Measurements from ENCODE around the gene MTX2.

MTX2 gene

GRCh38 chr2:176378323-176378722, 109.1 kb downstream of the MTX2 start:
- no peak for DNase-seq (ENCODE audit: low spot score)

GRCh38 chr2:176380341-176380740, 111.1 kb downstream of the MTX2 start:
- no peak for DNase-seq (ENCODE audit: low spot score)

GRCh38 chr2:176383100-176383499, 113.9 kb downstream of the MTX2 start:
- DNase-seq (ENCODE audit: low spot score): no peak

- DNase-seq (ENCODE audit: low spot score): no peak
Observed at GRCh38 chr2:176383836-176384442, 114.7 kb downstream of the MTX2 start.

GRCh38 chr2:176385219-176385759, 116.0 kb downstream of the MTX2 start:
- no peak for DNase-seq (ENCODE audit: low spot score)

GRCh38 chr2:176385838-176386237, 116.6 kb downstream of the MTX2 start:
- DNase-seq (ENCODE audit: low spot score): no peak

Data from ecto neural progenitor cell (in vitro differentiated cells).